HG02588 (cell line): Measurements from ENCODE around the gene KCNQ5.

Experiments
- ATAC-seq: cut with Tn5 transposase; IDR thresholded peaks from one replicate; pipeline ENCODE4 v1.9.1; 2021; ENCODE audit warnings: mild to moderate bottlenecking, moderate library complexity; ENCODE audit not compliant: unreplicated experiment

Gene KCNQ5

DNA sequence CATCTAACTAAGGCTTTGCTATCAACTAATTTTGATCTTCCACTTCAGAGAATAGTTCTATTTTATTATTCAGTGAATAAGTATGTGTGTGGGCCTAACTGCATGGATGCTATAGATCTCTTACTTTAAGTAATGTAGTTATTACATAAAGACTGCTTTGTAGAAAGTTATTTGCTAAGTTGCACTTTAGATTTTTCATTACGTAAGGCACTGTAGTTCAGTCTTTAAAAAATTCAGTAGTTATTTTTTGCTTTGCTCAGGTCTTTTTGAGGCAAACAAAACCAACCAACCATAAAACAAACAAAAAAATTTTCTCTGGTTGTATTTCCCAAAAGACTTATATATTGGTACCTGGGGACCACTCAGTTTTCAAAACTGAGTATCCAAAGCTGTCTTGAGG lies 53.0 kb downstream of the KCNQ5 start:
- ATAC-seq = no peak

DNA sequence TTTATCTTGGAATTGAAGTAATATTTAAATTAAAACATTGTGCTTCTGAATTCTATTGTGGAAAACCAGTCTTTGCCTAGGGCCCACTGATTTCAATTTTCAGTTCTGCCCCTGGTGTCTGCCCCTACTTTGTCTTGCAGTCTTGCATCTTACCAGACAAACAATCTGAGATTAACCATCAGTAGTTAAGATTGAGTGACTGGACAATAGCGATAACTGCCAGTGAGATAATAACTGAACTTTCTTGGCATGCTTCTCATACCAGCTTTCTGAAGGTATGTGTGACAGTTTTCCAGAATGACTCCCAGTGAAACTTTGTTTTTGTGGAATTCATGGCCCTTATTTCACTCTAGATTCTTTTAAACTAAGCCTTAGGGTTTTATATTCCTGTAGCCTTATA lies 53.5 kb downstream of the KCNQ5 start:
- ATAC-seq = no peak

DNA sequence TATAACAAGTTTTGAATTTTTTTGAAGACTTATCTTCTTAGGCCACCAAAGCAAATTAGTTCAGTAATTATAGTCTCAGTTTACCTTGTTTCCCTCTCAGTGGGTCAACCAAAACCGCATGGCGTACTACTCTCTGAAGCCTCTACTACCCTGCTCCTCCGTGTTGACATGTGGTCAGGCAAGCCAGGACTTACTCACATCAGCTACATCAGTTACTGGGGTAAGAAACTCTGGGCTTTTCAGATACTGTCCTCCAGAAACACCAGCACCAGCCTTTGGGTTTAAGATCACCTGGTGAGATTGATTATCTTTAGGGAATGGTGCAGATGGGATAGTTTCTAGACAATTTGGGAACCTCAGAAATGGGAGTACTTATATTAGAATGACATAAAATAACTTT lies 55.1 kb downstream of the KCNQ5 start:
- no peak for ATAC-seq

DNA sequence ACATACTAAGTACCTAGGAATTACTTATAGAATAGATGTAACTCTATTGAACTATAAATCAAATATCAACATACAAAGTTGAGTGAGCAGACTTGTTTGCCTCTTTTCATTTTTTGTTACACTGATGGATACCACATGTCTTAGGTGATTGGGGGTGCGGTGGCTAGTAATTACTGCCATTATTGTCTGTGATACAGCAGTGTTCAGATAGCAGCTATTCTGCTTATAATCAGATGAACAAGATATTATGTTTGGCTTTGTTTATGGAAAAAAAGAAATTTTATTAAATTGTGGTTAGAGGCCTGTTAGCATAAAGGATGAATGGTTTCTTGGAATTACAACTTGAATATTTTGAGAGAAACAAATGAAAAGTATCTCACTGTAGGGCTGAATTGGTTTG lies 55.9 kb downstream of the KCNQ5 start:
- no peak for ATAC-seq

DNA sequence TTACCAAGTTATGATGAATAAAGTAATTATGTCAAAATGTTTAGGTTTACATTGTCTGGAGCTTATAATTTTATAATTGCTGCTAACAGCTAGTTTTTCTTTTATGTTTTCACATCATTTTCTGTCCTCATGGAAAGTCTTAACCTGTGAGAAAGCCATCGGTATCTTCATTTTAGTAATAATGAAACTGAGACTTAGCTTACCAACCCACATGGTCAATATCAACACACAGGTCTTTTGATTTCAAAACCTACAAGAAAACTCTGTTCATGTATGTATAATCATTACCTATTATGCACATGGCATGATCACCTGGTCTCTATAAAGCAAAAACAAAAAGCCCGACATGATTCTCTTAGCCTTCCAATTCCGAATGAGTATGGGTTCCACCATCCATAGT lies 61.9 kb downstream of the KCNQ5 start:
- ATAC-seq = peak; percentile 85

DNA sequence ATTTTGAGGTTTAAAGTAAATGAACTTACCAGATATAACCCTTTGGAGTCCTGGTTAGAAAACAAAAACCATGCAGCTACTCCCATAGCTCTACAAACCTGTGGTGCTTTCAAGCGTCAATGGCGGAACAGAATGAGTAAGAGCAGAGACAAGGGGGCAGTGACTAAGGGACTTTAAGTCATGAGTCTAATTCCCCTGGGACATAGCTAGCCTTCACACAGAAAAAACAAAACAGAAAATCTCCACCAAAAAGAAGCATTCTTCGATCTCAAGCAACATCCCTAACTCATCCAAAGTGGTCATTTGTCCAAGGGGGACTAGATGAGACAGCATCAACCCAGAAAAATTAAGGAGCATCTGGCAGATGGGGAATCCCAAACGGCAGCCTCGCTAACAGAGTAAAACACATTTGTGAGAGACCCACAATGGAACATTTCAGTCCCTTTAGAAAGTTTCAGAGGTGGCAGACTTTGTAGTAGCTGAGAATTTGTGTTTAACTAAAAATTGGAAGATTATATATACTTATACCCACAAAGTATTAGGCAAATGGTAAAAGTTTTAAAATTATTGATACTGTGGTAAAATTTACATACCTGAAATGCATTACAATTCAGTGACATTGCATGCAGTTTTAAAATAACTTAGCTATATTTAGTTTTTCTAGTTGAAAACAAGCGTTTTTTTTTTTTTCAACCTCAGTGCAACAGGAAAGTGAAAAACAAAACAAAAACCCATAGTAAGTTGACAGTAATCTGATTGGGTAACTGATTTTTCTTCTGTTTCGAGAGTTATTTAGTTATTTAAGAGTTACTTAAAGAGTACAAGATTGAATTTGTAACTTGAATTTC lies 67.5 kb downstream of the KCNQ5 start:
- ATAC-seq = peak; percentile 91

DNA sequence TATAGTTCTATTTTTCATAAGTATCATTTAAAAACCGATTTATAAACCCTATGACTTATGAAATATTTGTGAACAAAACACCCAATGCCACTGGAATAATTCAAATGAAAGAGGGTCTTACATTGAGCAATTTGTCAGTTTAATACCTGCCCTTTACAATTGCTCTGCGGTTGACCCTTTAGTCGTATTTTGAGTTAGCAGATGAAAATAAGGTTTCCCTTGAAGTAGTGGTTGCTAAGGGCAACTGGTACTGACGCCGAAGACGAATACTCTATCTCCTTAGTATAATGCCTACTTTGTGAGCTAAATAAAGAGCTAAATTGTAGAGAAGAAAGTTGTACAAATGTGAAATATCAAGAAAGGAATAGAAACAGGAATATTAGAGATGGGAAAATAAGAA lies 69.4 kb downstream of the KCNQ5 start:
- ATAC-seq = no peak

DNA sequence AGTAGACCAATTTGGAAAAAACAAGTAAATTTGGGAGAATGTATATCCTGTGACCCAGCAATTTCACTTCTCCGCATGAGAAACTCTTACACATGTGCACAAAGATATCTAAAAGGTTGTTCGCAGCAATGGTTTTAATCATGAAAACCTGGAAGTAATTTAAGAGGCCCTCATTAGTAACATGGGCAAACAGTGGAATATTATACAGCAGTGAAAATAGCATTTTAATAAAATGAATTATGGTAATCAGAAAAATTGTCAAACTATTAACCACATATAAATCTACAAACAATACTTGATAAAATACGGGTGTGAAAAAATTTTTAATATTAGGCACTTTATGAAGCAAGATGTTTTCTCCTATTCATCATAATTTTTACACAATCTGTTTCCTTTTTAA lies 74.2 kb downstream of the KCNQ5 start:
- no peak for ATAC-seq

DNA sequence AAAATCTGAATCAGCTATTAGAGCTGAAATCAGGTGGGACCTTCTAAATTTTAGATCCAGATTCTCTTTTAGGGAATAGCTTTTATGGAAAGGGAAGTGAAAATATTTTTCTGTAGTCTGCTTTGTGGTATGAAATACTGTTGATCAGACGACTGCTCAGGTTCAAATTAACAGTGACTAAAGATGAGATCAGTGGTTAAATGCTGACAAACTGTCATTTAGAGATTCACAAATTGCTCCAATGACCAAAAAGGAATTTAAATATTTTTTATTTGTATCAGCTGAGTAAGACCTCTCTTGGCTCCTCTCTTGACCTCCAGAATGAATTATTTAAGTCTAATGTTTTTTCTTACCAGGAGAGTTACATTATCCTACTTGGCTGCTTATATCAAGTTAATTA lies 77.3 kb downstream of the KCNQ5 start:
- ATAC-seq = no peak

DNA sequence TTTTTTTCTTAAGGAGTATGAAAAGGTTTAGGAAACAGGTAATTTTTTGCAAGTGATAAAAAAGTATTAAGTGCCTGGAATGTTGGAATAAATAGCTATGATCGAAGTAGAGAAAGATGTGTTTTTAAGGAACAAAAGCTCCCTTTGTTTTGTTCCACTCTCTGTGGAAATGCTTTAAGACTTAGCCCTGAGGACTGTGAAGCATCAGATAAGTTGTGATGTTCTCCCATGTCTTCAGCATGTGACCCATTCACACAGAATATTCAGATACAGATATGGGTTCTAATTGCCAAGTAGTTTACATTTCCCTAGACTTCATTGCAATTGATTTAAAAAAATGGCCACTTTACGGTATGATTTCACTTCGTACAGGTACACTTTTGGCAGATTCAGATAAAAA lies 80.6 kb downstream of the KCNQ5 start:
- ATAC-seq = no peak

DNA sequence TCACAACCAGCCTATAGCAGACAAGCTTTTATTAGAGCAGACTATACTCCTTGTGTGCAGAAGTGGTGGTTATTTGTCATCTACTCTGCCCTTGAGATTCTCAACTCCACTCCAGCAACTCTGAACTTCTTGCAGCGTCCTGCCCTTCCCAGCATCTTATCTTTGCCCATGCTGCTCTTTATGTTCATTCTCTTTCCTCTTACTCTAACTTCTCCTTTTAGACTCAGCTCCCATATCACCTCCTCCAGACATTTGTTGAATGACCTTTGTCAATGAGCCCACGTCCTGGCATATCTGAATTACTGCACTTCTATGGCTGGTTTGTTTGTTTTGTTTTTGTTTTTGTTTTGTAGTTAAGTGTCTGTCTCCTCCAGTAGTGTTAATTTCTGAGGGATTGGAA lies 81.2 kb downstream of the KCNQ5 start:
- ATAC-seq = no peak

DNA sequence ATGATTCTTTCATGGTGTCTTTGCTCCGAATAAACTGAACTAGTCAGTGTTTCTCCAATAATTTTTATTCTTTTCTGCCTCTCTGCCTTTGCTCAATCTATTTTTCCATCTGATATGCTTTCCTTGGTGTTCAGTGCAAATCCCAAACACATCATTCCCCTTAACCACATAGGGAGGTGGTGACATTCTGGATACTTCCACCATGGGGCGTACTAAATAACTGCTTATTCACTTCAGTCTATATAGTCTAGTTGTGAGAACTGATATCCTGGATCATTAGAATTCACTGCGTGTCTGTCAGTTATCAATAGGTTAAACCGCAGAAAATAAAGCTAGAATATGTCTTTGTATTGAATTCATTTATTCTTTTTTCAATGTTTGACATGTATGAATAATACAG lies 83.1 kb downstream of the KCNQ5 start:
- ATAC-seq = no peak

DNA sequence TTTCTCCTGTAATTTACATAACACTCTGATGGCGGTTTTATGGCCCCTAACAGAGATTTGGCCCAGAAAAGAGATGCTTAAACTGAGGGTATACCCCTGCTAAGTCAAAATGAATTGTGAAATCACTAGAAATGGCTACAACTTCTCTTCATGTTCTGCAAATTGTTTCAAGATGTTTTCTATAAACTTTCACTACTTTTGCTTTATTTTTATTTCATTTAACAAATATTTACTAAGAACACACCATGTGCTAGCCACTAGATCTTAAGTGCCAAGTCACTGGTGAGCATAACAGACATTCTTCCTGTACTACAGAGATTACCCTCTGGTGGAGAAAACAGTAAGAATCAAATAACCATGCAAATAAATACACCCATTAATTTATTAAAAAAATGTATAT lies 87.6 kb downstream of the KCNQ5 start:
- ATAC-seq = no peak

DNA sequence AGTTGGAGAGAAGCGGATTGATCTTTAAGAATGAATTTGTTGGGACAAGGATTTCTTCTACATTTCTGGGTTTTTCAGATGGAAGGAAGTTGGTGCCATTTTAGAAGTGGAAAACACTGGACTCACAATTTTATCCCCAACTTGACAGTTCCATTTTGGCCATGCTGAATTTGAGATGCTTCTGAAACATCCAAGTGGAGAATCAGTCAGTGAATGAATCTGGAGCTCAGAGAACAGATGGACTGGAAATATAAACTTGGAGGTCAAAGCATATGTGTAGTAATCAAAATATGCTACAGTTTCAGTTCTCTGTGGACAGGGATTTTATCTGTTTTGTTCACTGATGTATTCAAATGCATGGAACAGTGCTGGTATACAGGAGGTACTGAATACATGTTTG lies 89.9 kb downstream of the KCNQ5 start:
- no peak for ATAC-seq

DNA sequence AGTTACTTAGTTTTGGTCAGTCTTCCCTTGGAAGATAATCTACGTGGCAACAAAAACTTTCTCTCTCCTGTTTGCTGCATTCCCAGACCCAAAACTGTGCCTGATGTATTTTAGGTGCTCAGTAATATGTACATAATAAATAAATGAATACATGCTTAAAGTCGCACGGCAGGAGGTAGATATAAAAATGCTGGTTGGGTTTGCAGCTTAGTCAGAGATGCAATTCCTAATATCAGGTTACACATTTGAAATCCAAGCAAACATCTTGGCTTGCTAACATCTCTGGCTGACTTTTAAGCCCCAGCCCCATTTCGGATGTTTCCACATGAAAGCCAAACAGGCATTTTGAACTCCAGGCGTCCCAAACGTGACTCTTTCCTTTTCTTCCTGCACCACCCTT lies 91.0 kb downstream of the KCNQ5 start:
- no peak for ATAC-seq

DNA sequence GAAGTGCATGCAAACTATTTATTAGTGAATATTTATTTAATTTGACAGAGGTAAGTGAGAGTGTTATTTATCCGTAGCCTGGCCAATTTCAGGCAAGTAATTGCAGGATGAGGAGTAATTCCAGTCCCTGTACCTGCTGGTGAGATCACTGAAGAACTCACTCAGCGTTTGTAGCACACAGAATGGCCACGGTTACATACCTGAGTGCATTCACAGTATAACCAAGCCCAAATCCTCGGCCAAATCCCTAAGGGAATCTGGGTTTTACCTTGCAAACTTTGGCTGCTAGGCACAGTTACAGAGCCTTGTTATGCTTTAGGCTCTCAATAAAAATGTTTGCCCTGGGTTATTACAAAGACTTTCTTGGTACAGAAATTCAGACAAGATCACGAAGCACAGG lies 93.3 kb downstream of the KCNQ5 start:
- ATAC-seq = no peak

DNA sequence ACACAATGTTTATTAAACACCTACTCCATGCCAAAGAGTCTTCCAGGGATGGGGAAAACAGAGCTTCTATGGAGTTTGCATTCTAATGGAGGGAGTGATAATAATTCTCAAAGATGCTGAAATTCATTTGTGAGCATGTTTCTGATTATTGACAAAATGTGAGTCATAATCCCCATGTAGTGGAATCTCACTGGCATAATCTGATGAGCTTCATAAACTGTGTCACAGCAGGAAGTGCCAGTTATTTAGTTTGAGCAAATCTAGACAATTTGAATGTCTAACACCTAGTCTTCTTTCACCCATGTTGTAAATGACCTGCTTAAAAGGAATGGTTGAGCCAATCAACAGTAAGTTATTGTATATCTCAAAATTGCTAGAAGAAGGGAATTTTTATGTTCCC lies 95.1 kb downstream of the KCNQ5 start:
- no peak for ATAC-seq

DNA sequence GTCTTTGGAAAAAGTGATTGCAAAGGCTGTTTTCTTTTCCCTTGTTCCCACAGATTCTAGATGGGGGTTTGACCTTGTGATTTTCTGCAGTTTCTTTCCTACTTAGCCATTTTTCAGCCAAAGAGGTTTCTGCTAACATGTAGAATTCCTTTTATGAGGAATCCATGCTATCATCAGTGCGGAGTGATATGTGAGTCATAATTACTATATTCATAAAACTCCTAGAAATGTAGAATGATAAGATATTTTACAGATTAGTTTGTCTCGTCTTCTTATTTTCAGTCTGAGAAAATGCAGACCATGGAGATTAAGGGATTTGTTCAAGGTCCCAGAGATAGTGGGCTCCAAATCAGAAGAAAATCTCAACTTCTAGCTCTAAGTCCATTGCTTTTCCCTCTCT lies 98.6 kb downstream of the KCNQ5 start:
- no peak for ATAC-seq

DNA sequence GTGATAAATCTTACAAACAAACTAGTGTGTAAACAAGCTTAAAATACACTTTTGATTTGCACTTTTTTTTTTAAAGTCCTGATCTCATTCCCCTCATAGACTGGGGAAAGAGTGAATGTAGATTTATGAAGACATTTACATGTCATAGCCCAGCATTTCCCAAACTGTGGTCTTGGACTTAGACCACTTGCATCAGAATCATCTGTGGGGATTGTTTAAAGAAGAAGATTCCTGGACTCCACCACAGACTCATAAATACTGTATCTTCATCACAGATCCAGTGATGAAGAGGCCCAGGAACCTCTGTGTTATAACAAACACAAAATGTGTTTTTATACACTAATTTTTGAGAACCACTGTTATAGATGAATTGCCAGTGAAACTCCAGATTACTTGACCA lies 99.5 kb downstream of the KCNQ5 start:
- no peak for ATAC-seq

DNA sequence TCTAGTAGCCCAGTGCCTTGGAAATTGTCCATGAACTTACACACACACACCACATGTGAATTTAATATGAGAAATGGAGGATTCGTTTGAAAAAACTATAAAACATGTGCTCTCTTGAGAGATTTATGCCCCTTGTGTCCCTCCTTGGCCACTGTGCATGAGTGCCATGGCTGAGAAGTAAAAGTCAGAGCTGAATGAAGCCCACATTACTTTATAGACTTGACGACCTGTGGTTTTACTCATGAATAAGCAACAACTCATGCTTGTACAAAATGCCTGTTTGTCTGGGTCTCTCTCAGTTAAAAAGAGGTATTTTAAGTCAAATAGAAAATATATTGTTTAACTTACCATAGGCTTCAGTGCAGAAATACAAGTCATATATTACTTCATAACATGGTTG lies 102.7 kb downstream of the KCNQ5 start:
- no peak for ATAC-seq

DNA sequence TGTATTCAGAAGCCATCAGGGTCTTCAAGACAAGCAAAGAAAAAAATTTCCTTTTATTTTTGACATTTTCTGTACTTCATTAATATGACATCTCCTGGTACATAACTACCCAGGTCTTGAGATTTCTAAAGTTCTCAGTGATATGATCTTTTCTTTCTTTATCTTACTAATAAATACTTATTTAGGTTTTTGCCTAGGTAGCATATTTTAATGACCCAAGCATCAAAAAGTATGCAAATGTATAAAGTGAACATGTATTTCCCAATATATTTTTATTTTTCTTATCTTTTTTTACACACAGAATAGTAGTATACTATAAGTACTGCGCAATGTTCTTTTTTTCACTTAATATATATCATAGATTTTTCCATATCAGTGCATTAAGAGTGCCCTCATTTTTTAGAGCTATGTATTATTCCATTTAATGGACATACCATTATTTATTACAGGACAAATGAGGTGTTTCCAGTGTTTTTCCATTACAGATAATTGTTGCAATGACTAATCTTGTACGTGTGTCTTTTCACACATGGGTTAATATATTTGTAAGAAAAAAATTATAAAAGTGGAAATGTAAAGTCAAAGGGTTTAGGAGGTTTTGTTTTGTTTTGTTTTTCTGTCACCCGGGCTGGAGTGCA lies 107.0 kb downstream of the KCNQ5 start:
- ATAC-seq = no peak

DNA sequence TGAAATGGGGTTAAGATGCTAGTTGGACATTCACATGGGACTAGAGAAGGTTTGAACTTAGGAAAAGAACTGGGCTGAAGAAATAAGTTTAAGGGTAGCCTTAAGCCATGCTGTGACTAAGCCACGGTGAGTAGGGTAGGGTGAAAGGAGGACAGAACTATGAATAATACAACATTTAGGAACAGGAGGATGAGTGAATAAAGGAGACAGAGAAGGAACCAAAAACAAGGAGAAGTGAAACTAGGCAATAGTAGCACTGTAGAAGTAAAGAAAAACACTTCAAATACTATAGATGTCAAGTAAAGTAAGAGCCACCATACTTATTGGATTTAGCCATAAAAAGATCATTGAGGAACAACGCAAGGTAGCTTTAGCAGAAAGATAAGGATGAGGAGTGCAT lies 111.2 kb downstream of the KCNQ5 start:
- no peak for ATAC-seq

DNA sequence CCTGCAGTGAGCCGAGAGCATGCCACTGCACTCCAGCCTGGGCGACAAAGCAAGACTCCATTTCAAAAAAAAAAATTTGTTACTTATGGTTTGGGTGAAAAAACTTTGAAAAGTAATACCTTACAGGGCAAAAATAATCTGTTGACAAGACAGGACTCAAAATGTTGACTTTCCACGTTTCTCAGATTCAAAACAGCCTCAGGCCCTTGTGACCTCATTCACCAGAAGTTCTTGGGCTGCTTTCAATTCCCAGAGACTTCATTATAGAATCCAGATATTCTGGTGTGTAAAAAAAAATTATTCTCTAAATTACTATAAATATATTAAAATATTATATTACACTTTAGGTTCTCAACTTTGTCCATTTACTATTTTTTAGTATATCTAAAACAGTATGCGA lies 116.2 kb downstream of the KCNQ5 start:
- ATAC-seq = no peak
